GM19468 (cell line): ENCODE data around the gene LRP1.
"Not testable (repeated sequence)": the region's sequence is repeated elsewhere in the genome, so short reads cannot be mapped to it uniquely, and the experiment has no call there.

Source experiments
- ATAC-seq: cut with Tn5 transposase; IDR thresholded peaks from one replicate; pipeline ENCODE4 v1.9.1; 2021; ENCODE audit warnings: mild to moderate bottlenecking, moderate library complexity, moderate number of reproducible peaks; ENCODE audit not compliant: unreplicated experiment; ENCODE audit errors: extremely low read depth

LRP1 gene

DNA sequence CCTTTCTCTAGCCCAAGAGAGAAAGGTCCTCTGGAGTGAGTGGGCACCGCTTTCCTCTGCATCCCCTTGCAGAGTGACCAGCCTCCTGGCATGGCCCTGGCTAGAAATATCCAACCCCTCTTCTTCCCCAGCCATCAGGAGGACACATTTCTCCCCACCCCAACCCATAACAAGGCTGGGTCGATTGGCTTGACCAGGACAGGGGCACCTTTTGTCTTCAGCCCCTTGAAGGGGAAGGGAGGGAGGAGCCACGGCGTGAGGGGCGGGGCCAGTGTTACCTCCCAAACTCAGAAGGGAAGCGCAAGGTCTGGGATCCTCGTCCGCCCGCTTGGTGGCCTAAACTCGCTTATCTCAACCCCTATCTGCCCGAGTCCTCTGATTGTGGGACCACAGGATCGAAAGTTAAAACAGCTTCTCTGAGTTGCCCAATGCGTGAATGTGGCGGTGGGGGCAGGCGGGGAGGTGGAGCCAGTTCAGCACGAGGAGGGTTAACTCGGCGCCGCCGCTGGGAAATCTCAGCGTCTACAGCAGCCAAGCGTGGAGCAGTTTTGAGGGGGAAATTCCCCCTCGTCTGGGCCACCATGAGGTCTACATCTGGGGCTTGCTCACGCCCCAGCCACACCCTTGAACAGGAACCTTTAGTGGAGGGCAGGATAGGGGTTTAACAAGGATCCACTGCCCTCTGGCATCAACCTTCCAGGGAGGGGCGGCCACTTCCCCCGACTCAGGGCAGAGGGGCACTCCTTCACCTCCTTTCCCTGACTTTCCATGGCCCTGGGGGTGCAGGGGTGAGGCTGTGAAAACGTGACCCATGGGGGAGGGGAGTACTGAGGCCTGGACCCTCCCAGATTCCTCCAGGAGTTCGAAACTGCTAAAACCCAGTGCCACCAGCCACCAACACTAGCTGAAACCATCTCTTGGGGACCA is 17.9 kb upstream of the LRP1 start:
- ATAC-seq = peak; percentile 25

DNA sequence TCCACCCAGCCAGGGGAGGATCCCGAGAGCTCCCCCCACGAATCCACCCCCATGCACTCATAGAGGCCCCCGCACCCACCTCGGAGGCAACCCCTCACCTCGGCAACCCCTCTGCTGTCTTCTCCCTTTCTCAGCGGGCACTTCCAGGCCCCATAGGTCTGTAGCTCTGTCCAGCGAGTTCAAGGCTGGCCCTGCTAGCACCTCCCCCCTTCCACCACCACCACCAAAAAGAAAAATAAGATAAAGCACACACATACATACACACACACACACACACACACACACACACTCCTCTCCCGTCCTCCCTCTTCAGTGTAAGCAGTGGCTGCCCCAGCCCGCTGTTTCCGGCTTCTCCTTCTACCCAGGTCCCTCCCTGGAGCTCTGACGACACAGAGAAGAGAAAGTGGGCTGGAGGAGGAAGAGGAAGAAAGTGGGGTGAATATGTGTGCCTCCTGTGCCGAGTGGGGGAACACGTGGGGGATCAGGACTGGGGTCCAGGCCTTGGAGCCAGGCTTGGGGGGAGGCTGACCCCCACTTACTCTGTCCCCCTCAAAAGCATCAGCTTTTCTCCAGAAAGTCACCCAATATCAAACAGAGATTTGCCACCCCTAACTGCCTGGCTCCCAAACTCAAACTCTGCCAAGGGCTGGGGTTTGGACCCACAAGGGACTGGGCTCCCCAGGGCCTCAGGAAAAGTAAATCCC is 17.1 kb upstream of the LRP1 start, which contains the start of gene STAT6:
STAT6 (minus strand) TSS at position 332 of the 704 bp plus-strand sequence. CDS start 3,084 bp downstream, outside the sequence.
- ATAC-seq = no peak

DNA sequence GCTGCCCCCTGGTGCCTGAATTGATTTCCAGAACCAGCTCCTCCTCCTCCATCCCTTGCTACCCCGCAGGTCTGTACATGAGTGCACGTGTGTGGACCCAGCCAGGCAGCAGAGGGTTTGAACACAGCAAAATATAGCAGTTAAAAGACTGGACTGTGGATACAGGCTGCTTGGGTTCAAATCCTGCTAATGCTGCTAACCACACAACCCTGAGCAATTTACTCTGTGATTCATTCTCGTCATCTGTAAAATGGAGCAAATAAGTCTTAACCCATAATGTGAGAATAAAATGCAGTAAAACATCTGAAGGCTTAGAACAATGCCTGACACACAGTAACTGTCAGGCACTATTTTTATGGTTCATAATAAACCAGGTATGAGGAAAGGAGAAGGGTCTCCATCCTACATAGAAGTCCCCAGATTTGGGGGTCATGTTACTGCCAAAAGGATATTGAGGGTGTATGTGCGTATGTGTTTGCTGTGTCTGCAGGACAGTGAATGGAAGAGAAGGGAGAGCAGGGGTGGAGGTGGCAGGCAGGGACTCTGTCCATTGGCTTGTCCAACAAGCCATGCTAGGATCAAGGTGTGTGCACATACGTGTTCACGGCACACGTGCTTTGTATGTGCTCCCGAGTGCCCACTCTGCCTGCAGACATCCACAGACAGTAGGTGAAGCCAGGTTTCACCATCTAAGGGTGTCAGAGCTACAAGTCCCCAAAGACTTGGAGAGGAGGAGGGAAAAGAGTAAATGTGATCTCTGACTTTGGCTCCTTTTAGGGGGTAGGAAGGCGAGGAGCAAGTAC is 15.6 kb upstream of the LRP1 start:
- ATAC-seq = no peak

DNA sequence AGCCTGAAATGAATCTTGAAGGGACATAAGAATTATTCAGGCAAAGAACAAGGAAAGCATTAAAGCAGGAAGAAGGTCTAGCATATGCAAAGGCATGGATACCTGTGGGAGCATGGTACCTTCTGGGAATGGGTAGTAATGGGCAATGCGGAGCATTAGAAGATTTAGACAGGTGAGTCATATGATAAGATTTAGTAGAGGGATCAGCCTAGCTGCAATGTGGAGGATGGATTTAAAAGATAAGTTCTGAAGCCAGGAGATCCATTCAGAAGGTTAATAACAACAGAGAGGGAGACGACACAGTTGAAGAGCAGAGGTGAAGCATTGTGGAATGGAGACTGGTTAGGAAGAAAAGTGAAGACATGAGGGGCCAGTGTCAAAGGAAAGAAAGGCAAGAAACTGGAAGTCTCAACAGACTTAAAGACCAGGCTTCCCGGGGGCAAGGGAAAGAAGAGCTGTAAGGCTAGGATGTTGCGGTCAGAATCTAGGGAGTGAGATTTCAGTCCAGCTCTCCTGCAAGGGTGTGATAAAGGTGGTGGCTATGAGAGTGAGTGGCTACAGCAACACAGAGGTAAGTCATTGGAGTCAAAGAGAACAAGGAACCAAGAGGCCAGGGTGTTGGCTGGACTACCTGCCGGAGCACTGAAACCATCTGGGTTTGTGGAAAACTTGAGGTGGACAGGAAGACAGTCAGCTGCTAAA is 11.6 kb upstream of the LRP1 start:
- no peak for ATAC-seq

- no peak for ATAC-seq
Observed at GRCh38 chr12:57118711-57119271, 9.5 kb upstream of the LRP1 start.

DNA sequence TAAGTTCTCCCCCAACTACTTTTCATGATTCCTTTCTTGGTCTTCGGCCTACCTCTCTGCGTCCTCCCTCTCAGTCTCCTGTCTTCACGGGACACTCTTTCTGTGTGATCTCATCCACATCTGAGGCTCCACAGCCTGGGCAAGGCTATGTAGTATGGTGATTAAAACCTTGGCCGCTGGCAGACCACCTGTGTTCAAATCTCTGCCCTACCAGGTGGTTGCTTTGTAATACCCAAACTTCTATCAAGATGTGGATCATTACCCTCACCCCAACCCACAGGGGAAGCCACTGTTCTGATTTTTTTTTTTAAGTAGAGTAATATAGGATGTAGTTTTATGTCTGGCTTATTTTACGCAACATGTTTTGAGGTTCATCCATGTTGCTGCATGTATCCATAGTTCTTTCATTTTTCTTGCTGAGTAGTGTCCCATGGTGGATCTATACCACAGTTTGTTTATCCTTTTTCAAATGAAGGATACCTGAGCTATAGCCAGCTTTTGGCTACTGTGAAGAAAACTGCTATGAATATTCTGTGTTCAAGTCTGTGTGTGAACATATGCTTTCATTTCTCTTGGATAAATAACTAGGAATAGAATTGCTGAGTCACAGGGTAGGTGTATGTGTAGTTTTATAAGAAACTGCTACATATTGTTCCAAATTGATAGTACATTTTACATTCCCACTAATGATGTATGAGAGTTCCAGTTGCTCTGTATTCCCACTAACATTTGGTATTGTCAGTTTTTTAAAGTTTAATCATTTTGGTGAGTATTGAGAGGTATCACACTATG is 8.8 kb upstream of the LRP1 start:
- ATAC-seq = no peak

- ATAC-seq = not testable (repeated sequence)
Observed at GRCh38 chr12:57120718-57121117, 7.6 kb upstream of the LRP1 start.

- ATAC-seq = no peak
Observed at GRCh38 chr12:57123813-57124212, 4.5 kb upstream of the LRP1 start.

DNA sequence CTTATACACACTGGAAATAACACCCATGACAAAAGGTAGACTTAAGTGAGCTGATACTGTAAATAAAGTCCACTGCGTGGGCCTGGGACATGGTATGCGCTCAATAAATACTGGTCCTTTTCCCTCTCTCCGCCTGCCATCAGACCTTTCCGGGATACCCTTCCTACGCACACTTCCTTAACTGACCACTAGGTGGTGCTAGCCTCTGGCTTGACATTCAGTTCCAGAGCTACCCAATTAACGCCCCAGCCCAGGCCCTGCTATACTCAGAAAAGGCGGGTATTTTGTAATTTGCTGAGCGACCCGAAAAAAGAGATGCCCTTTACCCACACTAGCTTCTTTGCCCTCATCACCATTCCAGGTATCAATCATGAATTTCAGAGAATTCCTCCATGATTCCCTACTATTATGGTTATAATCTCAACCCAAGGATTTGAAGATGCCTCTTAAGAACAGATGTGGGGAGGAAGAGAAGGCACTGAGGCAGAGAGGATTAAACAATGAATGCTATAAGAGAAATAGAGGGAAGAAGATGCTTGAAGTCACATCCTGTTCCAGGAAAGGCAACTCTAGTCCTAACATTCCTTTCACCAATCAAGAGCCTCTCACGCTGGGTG is 3.9 kb upstream of the LRP1 start:
- ATAC-seq = no peak

- no peak for ATAC-seq
Observed at GRCh38 chr12:57126061-57126460, 2.2 kb upstream of the LRP1 start.

- no peak for ATAC-seq
Observed at GRCh38 chr12:57126561-57126960, 1.7 kb upstream of the LRP1 start.

GRCh38 chr12:57127101-57127725 is 1.1 kb upstream of the LRP1 start:
- ATAC-seq = peak; percentile 45

GRCh38 chr12:57128519-57129247 is 400 bp downstream of the LRP1 start:
- no peak for ATAC-seq

- no peak for ATAC-seq
Observed at GRCh38 chr12:57129321-57129842, 1.1 kb downstream of the LRP1 start.

DNA sequence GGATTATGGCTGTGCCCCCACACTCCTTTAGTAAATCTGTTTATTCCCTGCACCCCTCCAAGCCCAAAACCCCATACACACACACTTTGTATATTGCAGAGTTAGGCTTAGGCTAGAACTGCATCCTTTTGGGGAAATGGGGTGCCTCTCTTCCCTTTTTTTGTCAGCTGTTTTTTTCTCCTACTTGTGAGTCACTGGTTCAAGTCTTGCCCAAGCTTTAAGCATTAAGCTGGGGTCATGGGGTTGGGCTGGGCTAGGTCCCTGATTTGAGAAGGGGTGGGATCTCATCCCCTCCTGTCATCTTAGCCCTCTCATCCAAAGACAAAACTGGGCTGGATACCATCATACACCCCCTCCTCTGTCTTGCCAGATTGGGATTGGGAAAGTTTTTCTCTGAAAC is 1.6 kb downstream of the LRP1 start:
- no peak for ATAC-seq

GRCh38 chr12:57130941-57131340 is 2.7 kb downstream of the LRP1 start:
- ATAC-seq = no peak
